Caco-2 (cell line): ENCODE measurements around the gene PRR36. TPM values are rescaled to one million over a fixed set of nuclear protein-coding genes. Genes with fewer than 3 reads are reported as not detected.

Experiments used
- BruUV-seq: library from RNA; stranded (reverse); fragments of 400-500 nt; replicated peaks from 2 replicates; lab custom pipeline; 2021; lab: Mats Ljungman, UMichigan
- CTCF ChIA-PET: fragments of 300-600 bp; sonication (Branson Sonifier 250); formaldehyde crosslinking; loops from one replicate; lab custom pipeline; 2022; ENCODE audit warnings: antibody characterized with exemption; lab: Charles Lee
- POLR2A ChIA-PET: fragments of 300-600 bp; sonication (Branson Sonifier 250); formaldehyde crosslinking; loops from one replicate; lab custom pipeline; 2022; ENCODE audit warnings: antibody characterized with exemption; lab: Charles Lee
- DNase-seq, 2 experiments: peaks; one replicate each; pipeline versions ENCODE4 v3.0.0 to v3.0.0-alpha.2; 2020 to 2022
- H3K27me3 ChIP-seq: replicated peaks from 2 replicates; pipeline ENCODE4 v1.6.0; 2011; ENCODE audit warnings: low read length; ENCODE audit not compliant: control insufficient read depth, insufficient read depth
- H3K36me3 ChIP-seq: 2 replicates; pipeline ENCODE4 v1.5.1; 2011; ENCODE audit warnings: low read length; ENCODE audit not compliant: control insufficient read depth, insufficient read depth
- H3K4me1 ChIP-seq: fragments of 250-450 bp; sonication (Bioruptor Pico); 2 replicates; pipeline ENCODE4 v1.5.1; 2020; ENCODE audit warnings: mild to moderate bottlenecking
- H3K4me3 ChIP-seq: 2 replicates; pipeline ENCODE4 v1.5.1; 2011; ENCODE audit warnings: low read depth, mild to moderate bottlenecking, control low read depth, low read length
- H3K9me3 ChIP-seq: fragments of 250-450 bp; sonication (Bioruptor Pico); 2 replicates; pipeline ENCODE4 v1.5.1; 2020; ENCODE audit warnings: mild to moderate bottlenecking, moderate library complexity
- H3K27ac Mint-ChIP-seq: one replicate; pipeline ENCODE4 v1.8.0; 2022; ENCODE audit warnings: mixed read lengths; ENCODE audit not compliant: unreplicated experiment
- H3K27me3 Mint-ChIP-seq: one replicate; pipeline ENCODE4 v1.8.0; 2022; ENCODE audit warnings: mixed read lengths; ENCODE audit not compliant: insufficient read depth, unreplicated experiment
- H3K36me3 Mint-ChIP-seq: one replicate; pipeline ENCODE4 v1.8.0; 2022; ENCODE audit warnings: mild to moderate bottlenecking, mixed read lengths; ENCODE audit not compliant: insufficient read depth, unreplicated experiment
- H3K4me1 Mint-ChIP-seq: one replicate; pipeline ENCODE4 v1.8.0; 2022; ENCODE audit warnings: low read depth, mixed read lengths; ENCODE audit not compliant: unreplicated experiment
- H3K4me3 Mint-ChIP-seq: one replicate; pipeline ENCODE4 v1.8.0; 2022; ENCODE audit warnings: mild to moderate bottlenecking, moderate library complexity, mixed read lengths; ENCODE audit not compliant: unreplicated experiment
- H3K9me3 Mint-ChIP-seq: one replicate; pipeline ENCODE4 v1.8.0; 2022; ENCODE audit warnings: mixed read lengths; ENCODE audit not compliant: unreplicated experiment
- CTCF ChIP-seq, 2 experiments: fragments of 200-600 bp in 1 of 2; IDR thresholded peaks; 1 replicate in 1 of 2; 2 replicates in 1 of 2; pipeline versions ENCODE4 v1.5.1 to v1.8.0; 2011 to 2022; ENCODE audit warnings: antibody characterized with exemption in 1 of 2, control low read depth in 1 of 2, inconsistent platforms in 1 of 2, low read depth in 1 of 2, low read length in 1 of 2, mild to moderate bottlenecking in 1 of 2, moderate library complexity in 1 of 2; ENCODE audit not compliant: insufficient read depth in 1 of 2, severe bottlenecking in 1 of 2, unreplicated experiment in 1 of 2
- intact Hi-C: fragments of 100-400 bp; cut with micrococcal nuclease; formaldehyde crosslinking; loops from one replicate; pipeline ENCODE4 v1.10.0; 2022; ENCODE audit not compliant: unreplicated experiment
- total RNA-seq: library from RNA; stranded (reverse); gene quantifications from 2 replicates; pipeline ENCODE4 v1.2.3, GENCODE V29; 2022

The PRR36 gene
- total RNA-seq, 1 experiment from 2014 or later, result 3.7 TPM

GRCh38 chr19:7908742-7909461 is 34.7 kb upstream of the PRR36 start:
- no peaks in the 10 kb centered on the region for H3K9me3 ChIP-seq
- intact Hi-C loops, result no loop called here
- DNase-seq, result peak in 1 of 2 experiments; percentile 17
- Mint-ChIP-seq H3K27ac (no peak overlapping the region), H3K27me3 (no peaks in the 10 kb centered on the region), H3K4me1 (peaks cover 6% of the 10 kb centered on the region), H3K36me3 (peaks cover 44% of the 10 kb centered on the region), H3K4me3 (no peak overlapping the region), H3K9me3 (no peaks in the 10 kb centered on the region)
- ChIA-PET POLR2A (no interaction called here), CTCF (interaction anchor here (1.3 kb wide), 1 partner anchor 11 kb away, joined by 4 read pairs; the partner anchor contains the start of gene SNAPC2)
- H3K4me3 ChIP-seq, result no peak overlapping the region
- H3K36me3 ChIP-seq, result peaks cover 2% of the 10 kb centered on the region; the same call in 1 of the 2 replicates
- BruUV-seq, result no TSS peak
- H3K27me3 ChIP-seq, result no peaks in the 10 kb centered on the region
- TF ChIP-seq CTCF (IDR thresholded peaks at IDR 0.05; ENCODE audit: insufficient read depth in 1 of 2, low read depth in 1 of 2, low read length in 1 of 2, severe bottlenecking in 1 of 2, unreplicated experiment in 1 of 2), result no peak
- H3K4me1 ChIP-seq, result peaks cover 9% of the 10 kb centered on the region; the same call in 1 of the 2 replicates

DNA sequence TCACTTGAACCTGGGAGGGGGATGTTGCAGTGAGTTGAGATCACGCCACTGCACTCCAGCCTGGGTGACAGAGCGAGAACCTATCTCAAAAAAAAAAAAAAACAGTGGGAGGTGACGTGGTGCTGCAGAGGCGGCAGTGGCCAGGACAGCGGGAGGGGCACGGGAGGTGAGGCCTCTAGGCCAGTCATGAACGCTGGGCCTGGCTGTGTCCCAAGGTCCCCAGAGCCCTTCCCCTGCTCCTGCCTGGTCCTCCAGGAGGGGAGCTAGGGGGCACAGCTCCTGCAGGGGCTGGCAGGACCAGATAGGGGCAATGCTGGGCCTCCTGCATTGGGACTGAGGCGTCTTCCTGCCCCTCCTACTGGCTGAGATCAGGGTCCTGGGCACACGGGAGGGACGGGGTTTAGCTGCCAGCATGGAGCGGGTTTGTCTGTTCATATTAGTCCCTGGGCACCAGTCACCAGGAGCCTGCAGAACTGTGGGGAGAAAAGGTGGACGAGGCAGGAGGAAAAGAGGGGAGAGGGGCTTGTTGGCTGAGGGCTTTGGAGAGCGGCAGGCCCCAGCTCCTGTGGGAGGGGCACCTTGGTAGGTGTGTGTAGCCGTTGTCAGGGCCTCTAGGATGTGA is 34.0 kb upstream of the PRR36 start:
- Mint-ChIP-seq H3K4me1 (peaks cover 6% of the 10 kb centered on the region), H3K36me3 (peaks cover 51% of the 10 kb centered on the region), H3K27me3 (no peaks in the 10 kb centered on the region), H3K4me3 (no peak overlapping the region), H3K9me3 (no peaks in the 10 kb centered on the region), H3K27ac (no peak overlapping the region)
- CTCF ChIA-PET, result no interaction called here
- Histone ChIP-seq H3K36me3 (peaks cover 2% of the 10 kb centered on the region; the same call in 1 of the 2 replicates), H3K27me3 (no peaks in the 10 kb centered on the region), H3K9me3 (no peaks in the 10 kb centered on the region), H3K4me1 (peaks cover 9% of the 10 kb centered on the region; the same call in 1 of the 2 replicates), H3K4me3 (no peak overlapping the region)
- DNase-seq, result no peak
- intact Hi-C loops, result no loop called here
- POLR2A ChIA-PET, result no interaction called here
- no TSS peak for BruUV-seq
- TF ChIP-seq CTCF (IDR thresholded peaks at IDR 0.05; ENCODE audit: insufficient read depth in 1 of 2, low read depth in 1 of 2, low read length in 1 of 2, severe bottlenecking in 1 of 2, unreplicated experiment in 1 of 2), result no peak

GRCh38 chr19:7907544-7907943 is 33.4 kb upstream of the PRR36 start:
- no peaks in the 10 kb centered on the region for H3K27me3 Mint-ChIP-seq
- intact Hi-C loops, result no loop called here
- Histone ChIP-seq H3K27me3 (no peaks in the 10 kb centered on the region), H3K36me3 (peaks cover 2% of the 10 kb centered on the region; the same call in 1 of the 2 replicates), H3K9me3 (no peaks in the 10 kb centered on the region), H3K4me3 (no peak overlapping the region), H3K4me1 (peaks cover 10% of the 10 kb centered on the region; the same call in 1 of the 2 replicates)
- ChIA-PET POLR2A (no interaction called here), CTCF (no interaction called here)
- peaks cover 49% of the 10 kb centered on the region for H3K36me3 Mint-ChIP-seq
- DNase-seq, result no peak
- H3K9me3 Mint-ChIP-seq, result no peaks in the 10 kb centered on the region
- no peak overlapping the region for H3K27ac Mint-ChIP-seq
- no peak for TF ChIP-seq CTCF (IDR thresholded peaks at IDR 0.05; ENCODE audit: insufficient read depth in 1 of 2, low read depth in 1 of 2, low read length in 1 of 2, severe bottlenecking in 1 of 2, unreplicated experiment in 1 of 2)
- no TSS peak for BruUV-seq
- peak overlapping the region; percentile 13 for H3K4me3 Mint-ChIP-seq
- H3K4me1 Mint-ChIP-seq, result peaks cover 6% of the 10 kb centered on the region
